Measurements from ENCODE around the gene DPEP3. TPM values are rescaled to one million over a fixed set of nuclear protein-coding genes. Genes with fewer than 3 reads are reported as not detected.

Gene DPEP3
- total RNA-seq, 1 donor from 2014 or later: not detected

DNA sequence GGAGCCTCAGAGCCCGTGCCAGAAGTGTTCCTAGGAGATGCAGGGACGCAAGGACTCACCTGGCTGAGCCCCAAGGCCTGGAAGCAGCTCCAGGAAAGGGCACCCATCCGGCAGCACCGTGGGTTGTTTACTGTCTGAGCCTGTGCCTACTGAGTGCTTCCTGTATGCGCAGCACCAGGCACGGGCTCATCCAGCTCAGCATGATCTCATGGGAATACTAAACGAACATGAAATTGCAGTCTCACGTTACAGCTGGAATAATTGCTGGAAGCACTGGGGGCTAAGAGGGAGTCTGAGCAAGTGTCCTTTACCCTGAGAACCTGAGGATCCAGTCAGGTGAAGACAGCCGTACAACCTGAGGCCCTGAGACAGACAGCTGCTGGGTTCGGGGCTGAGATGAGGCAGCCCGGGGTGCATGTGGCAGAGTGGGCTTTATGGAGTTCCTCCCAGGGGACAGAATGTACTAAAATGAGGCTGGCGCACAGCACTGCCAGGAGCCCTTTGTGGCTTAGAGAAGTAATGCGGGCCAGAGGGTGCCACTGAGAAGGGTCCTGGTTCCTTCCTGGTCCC, 54.0 kb downstream of the DPEP3 start:
- H3K27me3 Mint-ChIP-seq (ENCODE audit: low read depth): no peaks in the 10 kb centered on the region
- no peak overlapping the region for H3K27ac Mint-ChIP-seq
- H3K36me3 Mint-ChIP-seq: peaks cover 2% of the 10 kb centered on the region
- H3K4me1 Mint-ChIP-seq: no peaks in the 10 kb centered on the region
- no peak for TF ChIP-seq CTCF (IDR thresholded peaks at IDR 0.05; ENCODE audit: unreplicated experiment)
- H3K9me3 Mint-ChIP-seq: no peaks in the 10 kb centered on the region
- DNase-seq (ENCODE audit: low spot score in 2 of 2, unreplicated experiment in 2 of 2): no peak
- H3K4me3 Mint-ChIP-seq: no peak overlapping the region

Other genes with a start within 250 kb of the DPEP3 start
- 24.0 to 26.8 TPM (median 24.5 TPM) in 3 replicates for gene RANBP10, start 173.9 kb downstream of the DPEP3 start, total RNA-seq
- 4.4 to 4.8 TPM (median 4.4 TPM) in 3 replicates for gene TSNAXIP1, start 173.6 kb downstream of the DPEP3 start, total RNA-seq
- gene THAP11, start 138.2 kb downstream of the DPEP3 start, total RNA-seq: 27.6 to 28.6 TPM (median 28.1 TPM) in 3 replicates
- gene NUTF2, start 133.6 kb downstream of the DPEP3 start, total RNA-seq: 130 to 141 TPM (median 132 TPM) in 3 replicates
- 71.5 to 73.8 TPM (median 73.8 TPM) in 3 replicates for gene CENPT, start 132.8 kb downstream of the DPEP3 start, total RNA-seq
- 71.7 to 83.4 TPM (median 80.2 TPM) in 3 replicates for gene EDC4, start 107.4 kb downstream of the DPEP3 start, total RNA-seq
- gene NRN1L, start 95.6 kb downstream of the DPEP3 start, total RNA-seq: 0.66 to 0.99 TPM in 2 of 3 replicates, not detected in the other
- 41.5 to 44.5 TPM (median 43.3 TPM) in 3 replicates for gene PSKH1, start 87.2 kb downstream of the DPEP3 start, total RNA-seq
- 1.00 to 1.5 TPM (median 1.4 TPM) in 3 replicates for gene CTRL, start 48.6 kb downstream of the DPEP3 start, total RNA-seq
- gene PSMB10, start 43.6 kb downstream of the DPEP3 start, total RNA-seq: 14.0 to 17.2 TPM (median 16.7 TPM) in 3 replicates
- gene LCAT, start 36.4 kb downstream of the DPEP3 start, total RNA-seq: 68.5 to 73.8 TPM (median 68.8 TPM) in 3 replicates
- gene SLC12A4, start 11.9 kb downstream of the DPEP3 start, total RNA-seq: 129 to 155 TPM (median 140 TPM) in 3 replicates
- not detected in 3 replicates for gene DPEP2, start 19.0 kb upstream of the DPEP3 start, total RNA-seq
- not detected in 3 replicates for gene DPEP2NB, start 35.4 kb upstream of the DPEP3 start, total RNA-seq
- 11.8 to 12.5 TPM (median 11.9 TPM) in 3 replicates for gene DDX28, start 42.7 kb upstream of the DPEP3 start, total RNA-seq
- 18.1 to 20.8 TPM (median 19.4 TPM) in 3 replicates for gene DUS2, start 42.8 kb upstream of the DPEP3 start, total RNA-seq
- gene NFATC3, start 104.9 kb upstream of the DPEP3 start, total RNA-seq: 47.3 to 51.8 TPM (median 51.3 TPM) in 3 replicates